ENCODE data around the gene CDH8.
"Not testable (repeated sequence)": the region's sequence is repeated elsewhere in the genome, so short reads cannot be mapped to it uniquely, and the experiment has no call there.

The CDH8 gene

GRCh38 chr16:61763991-61764390, 272.2 kb downstream of the CDH8 start:
- no peak for DNase-seq

GRCh38 chr16:61763013-61763412, 273.2 kb downstream of the CDH8 start:
- DNase-seq = no peak

- no peak for DNase-seq
These were observed 305.2 kb downstream of the CDH8 start for GRCh38 chr16:61730997-61731396.

GRCh38 chr16:61726701-61727100, 309.5 kb downstream of the CDH8 start:
- no peak for DNase-seq

DNA sequence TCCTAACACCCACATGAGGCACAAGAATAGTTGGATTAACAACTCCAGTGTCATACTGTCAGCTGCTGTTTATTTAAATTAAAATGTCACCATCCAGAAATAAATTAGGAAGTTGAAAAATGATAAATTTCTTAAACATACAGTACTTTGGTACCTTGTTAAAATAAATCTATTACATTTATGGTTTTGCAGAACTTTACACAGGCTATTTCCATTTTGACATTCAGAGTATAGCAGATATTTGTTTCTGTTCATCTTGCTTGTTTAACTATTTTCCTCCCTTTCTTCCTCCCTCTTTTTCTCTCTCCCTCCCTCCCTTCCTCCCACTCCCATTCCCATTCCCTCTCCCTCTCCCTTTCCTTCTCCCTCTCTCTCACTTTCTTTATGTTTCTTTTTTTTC, 310.1 kb downstream of the CDH8 start:
- no peak for DNase-seq

GRCh38 chr16:61721544-61721943, 314.7 kb downstream of the CDH8 start:
- DNase-seq = no peak

DNA sequence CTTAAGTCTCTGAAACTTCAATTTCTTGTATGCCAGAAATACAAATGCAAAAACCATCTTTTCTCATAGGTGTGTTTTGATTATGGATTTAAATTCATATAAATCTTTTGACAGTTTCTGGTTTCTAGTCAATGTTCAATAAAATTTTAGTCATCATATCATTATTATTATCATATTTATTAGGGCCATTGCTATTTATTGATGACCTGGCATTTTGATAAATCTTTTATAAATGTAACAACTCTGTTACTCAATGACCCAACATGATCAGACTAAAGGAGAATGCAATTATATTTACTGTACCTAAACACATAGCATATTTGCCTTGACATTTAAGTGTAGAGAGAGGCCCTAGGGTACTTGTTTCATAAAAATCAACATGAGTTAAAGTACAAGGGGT, 320.8 kb downstream of the CDH8 start:
- DNase-seq = no peak

DNA sequence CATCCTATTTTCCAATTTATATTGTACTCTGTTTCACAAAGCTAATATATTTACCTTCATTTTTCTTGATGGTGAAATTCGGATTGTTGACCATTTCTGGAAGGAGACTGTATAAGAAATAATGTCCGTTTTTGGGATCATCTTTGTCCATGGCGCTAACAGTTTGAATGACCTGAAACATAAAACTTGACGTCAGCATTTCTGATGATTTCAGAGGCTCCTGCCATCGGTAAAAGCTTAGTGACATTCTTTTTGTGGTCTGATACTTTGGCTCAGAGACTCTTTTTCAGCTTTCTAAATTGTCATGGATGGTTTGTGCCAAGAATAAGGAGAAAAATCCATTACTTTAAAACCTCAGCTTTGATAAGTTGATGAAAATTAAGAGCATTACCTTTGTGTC, 322.5 kb downstream of the CDH8 start:
- no peak for DNase-seq

GRCh38 chr16:61699640-61700039, 336.6 kb downstream of the CDH8 start:
- DNase-seq = not testable (repeated sequence)

GRCh38 chr16:61684541-61684940, 351.7 kb downstream of the CDH8 start:
- peak; percentile 4 for DNase-seq

DNA sequence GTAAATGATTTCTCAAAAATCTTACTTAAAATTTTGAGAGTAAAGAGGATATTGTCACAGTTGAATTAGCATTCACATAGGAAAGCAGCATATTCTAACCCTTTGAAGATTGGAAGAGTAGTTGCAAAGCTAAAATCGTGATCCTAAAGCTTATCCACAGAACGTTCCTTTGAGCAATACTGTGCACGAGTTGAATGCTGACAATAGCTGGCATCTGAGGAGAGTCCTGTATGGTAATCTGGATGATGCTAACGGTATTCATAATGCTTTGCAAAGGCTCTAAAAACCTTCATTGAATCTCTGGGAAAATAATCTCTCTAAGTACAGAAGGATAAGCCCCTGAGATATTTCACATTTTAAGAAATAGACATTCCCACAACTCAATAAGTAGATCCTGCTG, 354.6 kb downstream of the CDH8 start:
- DNase-seq = no peak

DNA sequence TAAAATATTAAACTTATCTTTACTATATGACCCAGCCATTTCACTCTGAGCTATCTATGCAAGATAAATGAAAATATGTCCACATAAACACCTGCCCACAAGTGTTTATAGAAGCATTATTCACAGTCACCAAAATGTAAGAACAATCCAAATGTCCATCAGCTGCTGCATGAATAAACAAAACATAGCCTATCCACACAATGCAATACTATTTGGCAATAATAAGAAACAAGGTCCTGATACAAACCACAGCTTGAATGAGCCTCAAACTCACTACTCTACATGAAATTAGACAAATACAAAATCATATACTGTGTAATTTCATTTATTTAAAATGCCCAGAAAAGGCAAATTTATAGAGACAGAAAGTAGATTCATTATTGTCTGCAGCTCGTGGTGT, 355.1 kb downstream of the CDH8 start:
- no peak for DNase-seq

DNA sequence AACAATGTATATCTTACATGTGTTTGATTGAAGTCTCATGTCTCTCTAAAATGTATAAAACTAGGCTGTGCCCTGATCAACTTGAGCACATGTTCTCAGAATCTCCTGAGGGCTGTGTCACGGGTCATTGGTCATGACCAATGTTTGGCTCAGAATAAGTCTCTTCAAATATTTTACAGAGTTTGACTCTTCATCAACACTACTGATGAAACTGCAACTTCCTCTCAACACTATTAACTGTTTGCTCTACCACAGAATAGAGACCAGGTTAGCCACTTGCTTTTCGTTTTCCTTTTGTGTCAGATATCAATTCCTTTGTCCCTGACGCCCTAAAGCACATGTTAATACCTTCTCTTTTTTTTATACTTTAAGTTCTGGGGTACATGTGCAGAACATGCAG, 358.1 kb downstream of the CDH8 start:
- DNase-seq = no peak

- DNase-seq = no peak
These were observed 358.5 kb downstream of the CDH8 start for GRCh38 chr16:61677776-61678175.

GRCh38 chr16:61676740-61677139, 359.5 kb downstream of the CDH8 start:
- no peak for DNase-seq

DNA sequence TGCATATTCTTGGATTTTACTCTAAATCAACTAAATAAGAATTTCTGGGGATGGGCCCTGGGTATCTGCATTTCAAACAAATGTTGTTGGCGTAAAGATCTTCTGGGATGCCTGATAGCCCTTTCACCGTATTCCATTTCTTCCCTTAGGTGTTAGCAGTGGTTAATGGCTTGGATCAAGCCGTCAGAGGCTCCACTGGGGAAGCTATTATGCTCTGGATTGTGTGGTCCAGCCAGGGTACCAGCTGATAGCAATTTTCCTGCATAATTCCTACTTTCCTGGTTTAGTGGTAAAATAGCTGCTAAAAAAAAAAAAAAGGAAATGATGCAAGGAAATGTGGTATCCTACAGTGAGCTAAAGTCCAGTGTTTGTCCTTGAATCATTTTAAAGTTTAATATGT, 365.1 kb downstream of the CDH8 start:
- DNase-seq = no peak

GRCh38 chr16:61665512-61665911, 370.7 kb downstream of the CDH8 start:
- no peak for DNase-seq

DNA sequence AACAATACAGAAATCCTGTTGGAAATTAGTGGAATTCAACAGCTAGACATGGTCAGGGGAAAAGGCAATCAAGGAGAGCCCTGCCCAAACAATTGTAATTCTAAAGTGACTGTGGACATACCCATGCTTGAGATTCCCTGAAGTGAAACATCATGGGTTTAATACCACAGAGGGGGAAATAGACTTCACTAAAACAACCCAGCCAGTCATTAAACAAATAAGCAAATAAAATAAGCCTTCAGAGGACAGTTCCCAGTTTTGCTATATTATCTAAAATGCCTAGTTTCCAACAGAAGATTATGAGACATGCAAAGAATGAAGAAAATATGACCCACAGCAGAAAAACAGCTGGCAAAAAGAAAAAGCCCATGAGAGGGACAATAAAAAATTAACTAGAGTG, 376.3 kb downstream of the CDH8 start:
- DNase-seq = no peak

GRCh38 chr16:61654962-61655361, 381.3 kb downstream of the CDH8 start:
- DNase-seq = no peak

DNA sequence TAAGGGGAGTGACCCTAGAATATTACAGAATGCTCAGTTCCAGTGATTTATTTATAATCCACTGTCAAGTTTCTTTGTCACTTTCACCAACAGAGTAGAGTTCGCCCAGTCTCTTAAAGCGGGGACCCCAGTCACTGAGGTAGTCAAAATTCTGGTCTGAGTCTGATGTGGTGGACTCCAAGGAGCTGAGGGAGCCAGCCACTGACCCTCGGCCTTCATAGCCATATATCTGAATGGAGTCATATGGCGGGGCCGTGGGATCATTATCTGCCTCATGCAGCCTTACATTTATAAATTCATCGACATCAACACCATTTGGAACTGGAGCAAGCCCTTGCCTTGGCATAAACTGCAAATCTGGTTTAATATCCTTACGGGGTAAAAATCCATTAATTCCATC, 382.7 kb downstream of the CDH8 start:
- no peak for DNase-seq

DNA sequence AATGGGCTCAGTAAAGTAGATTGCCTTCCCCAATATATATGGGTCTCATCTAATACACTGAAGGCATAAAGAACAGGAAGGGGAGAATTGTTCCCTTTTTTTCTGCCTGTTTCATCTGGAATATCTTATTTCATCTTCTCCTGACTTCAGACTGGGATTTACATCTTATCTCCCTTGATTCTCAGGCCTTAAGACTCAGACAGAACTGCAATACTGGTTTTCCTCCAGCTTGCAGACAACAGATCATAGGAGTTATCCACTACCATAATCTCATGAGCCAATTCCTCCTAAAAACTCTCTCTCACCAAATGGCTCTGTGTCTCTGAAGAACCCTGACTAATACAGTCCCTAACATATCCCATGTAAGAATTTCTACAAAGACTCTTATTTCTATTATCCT, 390.7 kb downstream of the CDH8 start:
- no peak for DNase-seq

- DNase-seq = no peak
These were observed 391.5 kb downstream of the CDH8 start for GRCh38 chr16:61644736-61645135.

GRCh38 chr16:61617219-61617783, 418.9 kb downstream of the CDH8 start:
- no peak for DNase-seq

DNA sequence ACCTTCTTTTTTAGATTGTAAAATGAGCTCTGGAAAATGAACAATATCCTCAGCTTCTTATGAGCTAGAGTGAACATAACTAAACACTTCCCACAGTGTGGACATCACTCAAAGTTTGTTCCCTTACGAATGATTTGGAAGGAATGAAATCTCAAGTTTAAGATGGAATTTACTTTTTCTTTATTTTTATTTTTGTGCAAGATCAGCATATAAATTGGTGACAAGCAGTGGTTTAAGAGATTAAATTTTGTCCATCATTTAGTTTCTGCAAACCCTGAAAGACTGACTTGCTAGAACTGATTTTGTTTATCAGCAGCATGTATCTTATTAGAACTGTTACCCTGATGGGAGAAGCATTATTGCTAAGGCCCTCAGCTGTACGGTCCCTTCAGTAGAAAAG, 420.1 kb downstream of the CDH8 start:
- no peak for DNase-seq

- DNase-seq = no peak
These were observed 424.3 kb downstream of the CDH8 start for GRCh38 chr16:61611847-61612491.
